SH-SY5Y (cell line): ENCODE measurements around the gene CEP170B.

ENCODE experiments used
- GATA2 ChIP-seq: IDR thresholded peaks from 2 replicates; pipeline ENCODE4 v1.6.1; 2011; ENCODE audit warnings: mild to moderate bottlenecking, low read depth, low read length
- GATA3 ChIP-seq: IDR thresholded peaks from 2 replicates; pipeline ENCODE4 v1.6.1; 2011; ENCODE audit warnings: low read depth, mild to moderate bottlenecking, low read length, moderate library complexity

DNA sequence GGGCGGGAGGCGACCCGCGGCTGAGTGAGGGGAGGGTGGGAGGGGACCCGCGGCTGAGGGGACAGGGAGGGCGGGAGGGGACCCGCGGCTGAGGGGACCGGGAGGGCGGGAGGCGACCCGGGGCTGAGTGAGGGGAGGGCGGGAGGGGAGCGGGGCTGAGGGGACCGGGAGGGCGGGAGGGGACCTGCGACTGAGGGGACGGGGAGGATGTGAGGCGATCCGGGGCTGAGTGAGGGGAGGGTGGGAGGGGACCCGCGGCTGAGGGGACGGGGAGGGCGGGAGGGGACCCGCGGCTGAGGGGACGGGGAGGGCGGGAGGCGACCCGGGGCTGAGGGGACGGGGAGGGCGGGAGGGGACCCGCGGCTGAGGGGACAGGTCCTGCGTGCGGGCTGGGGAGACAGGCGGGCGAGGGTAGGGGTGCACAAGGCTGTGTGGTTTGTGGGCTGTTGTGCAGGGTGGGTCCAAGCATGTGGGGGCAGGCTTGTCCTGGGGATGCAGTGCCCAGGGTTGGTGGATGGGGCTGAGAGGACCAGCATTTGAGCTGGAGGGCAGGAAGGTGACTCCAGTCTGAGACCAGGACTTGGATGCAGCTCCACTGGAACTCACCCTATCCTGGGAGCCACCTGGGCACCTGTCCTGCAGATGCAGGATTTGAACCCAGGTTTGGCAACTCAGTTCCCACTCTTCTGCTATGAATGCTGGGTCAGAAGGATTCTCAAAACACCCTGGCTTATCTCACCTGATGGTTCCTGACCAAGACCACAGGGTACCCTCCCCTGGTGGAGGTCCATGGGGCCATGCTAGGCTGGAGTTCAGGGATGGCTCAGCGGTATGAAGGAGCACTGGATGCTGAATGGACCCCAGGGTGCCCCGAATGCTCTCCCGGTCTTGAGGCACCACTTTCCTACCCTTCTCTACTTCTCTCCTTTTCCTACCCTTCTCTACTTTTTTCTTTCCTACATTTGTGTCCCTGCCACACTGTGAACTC is 69.0 kb downstream of the CEP170B start:
- no peak for TF ChIP-seq GATA2
- no peak for TF ChIP-seq GATA3
